ENCODE measurements around the gene DNAJC22. TPM values are rescaled to one million over a fixed set of nuclear protein-coding genes. Genes with fewer than 3 reads are reported as not detected.
"Not testable (repeated sequence)": the region's sequence is repeated elsewhere in the genome, so short reads cannot be mapped to it uniquely, and the experiment has no call there.

DNAJC22 gene
- 10 to 100 TPM in 1 of 8 experiments, 1 to 10 TPM in 6, under 1 TPM in 1; 0.92 to 11.8 (median 1.9) TPM for total RNA-seq

DNA sequence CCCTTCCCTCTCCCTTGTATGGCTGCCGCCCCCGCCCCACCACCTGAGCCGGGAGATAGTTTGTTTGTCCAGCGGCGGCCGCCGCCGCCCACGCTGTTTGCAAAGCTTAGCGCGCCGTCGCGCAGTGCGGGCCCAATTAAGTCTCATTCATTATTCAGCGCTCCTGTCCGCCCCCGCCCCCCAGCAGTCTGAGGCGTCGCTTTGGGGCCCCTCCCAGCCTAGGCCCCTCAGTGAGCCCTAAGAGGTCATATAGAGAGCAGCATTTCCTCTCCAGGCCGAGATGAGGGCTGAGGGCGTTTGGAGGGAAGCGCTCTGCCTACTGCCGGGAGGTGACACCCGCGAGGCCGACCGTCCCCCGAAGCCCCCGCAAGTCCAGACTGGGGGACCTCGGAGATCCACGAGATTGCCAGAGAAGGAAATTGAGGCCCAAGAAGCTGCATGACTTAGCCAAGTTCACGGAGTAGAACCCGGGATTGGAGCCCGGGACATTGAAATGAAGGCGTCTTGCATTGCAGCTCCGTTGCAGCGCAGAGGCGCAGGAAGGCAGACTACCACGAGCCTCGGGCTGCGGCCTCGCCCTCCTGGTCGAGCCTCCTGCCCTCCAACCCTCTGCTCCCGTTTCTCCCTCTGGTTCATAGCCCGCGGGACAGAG is at the start of gene DNAJC22:
TSS of gene DNAJC22 (plus strand) at position 230 of the 652 bp plus-strand sequence. CDS start 1,985 bp downstream, outside the sequence.
- ATAC-seq (replicated peaks in 6 of 8) = peak in 3 of 8 experiments; percentile 1 to 9 (median 7)
- H3K4me1 ChIP-seq (replicated peaks in 1 of 2) = peaks cover 49 to 52% of the 10 kb centered on the region in 2 donors

DNA sequence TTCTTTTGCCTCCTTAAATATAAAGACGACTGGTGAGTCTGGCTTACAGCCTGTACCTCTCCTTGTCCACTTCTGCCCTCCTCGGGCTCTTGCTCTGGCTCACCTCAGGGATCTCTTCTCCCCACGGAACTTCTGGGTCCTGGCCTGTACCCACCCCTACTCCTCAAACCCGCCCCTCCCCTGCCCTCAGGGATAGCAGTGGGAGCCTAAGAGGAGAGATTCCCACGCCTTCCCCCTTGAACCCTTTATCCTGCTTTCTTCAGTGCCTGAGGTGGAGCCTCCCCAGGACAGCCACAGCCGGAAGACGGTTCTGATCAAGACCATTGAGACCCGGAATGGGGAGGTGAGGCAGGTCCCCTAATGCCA is 49.0 kb upstream of the DNAJC22 start:
- 0 to 40% (median 20%) methylated on average over 1 to 2 of the region's 8 CpGs; no CpG with 5 or more reads in 6 of the 10 experiments for WGBS, 10 experiments

More for the DNA sequence above, at the start of gene DNAJC22:
- in situ Hi-C loops (cut with MboI; ENCODE audit: low pct_unique_long_range_greater_than_20kb in 2 of 9, low sequenced_read_pairs in 9 of 9, unreplicated experiment in 9 of 9) = loop anchor here in 1 of 9 experiments (10.0 kb wide), 1 partner anchor 62 kb away; no protein-coding TSS in a partner anchor
- Histone ChIP-seq H3K4me3 (peak within 1 kb of the TSS; percentile 0 to 27 (median 23)), H3K27ac (peak within 1 kb of the TSS; percentile 77 to 78)
- 0 to 3% (median 0%) methylated on average over 1 to 8 of the region's 47 CpGs; no CpG with 5 or more reads in 7 of the 10 experiments for WGBS, 10 experiments

DNA sequence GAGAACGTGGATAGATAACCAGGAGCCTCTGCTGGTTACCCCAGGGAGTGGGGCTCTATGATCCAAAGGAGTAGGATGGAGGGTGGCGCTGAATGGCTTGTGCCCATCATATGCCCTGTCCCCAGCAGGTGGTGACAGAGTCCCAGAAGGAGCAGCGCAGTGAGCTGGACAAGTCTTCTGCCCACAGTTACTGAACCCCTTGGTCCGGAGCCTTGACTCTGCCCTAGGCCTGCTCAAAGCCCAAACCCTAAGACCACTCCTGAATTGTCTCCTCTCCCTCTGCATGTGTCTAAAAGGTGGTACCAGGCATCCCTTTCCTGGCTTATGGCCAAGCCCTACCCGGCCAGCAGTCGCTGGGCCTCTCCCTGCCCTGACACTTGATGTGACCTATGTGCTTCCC is 48.5 kb upstream of the DNAJC22 start:
- H3K4me1 ChIP-seq (replicated peaks in 1 of 2) = peaks cover 17 to 29% of the 10 kb centered on the region in 2 donors
- in situ Hi-C loops (cut with MboI; ENCODE audit: low pct_unique_long_range_greater_than_20kb in 2 of 9, low sequenced_read_pairs in 9 of 9, unreplicated experiment in 9 of 9) = no loop called here
- H3K4me3 ChIP-seq = no peak overlapping the region
- WGBS, 10 experiments = 6 to 100% (median 62%) methylated on average over 1 to 5 of the region's 6 CpGs; no CpG with 5 or more reads in 2 of the 10 experiments
- ATAC-seq (replicated peaks in 6 of 8) = peak in 1 of 8 experiments; percentile 11
- no peak overlapping the region for H3K27ac ChIP-seq

More for the DNA sequence above, 49.0 kb upstream of the DNAJC22 start:
- Histone ChIP-seq H3K4me1 (replicated peaks in 1 of 2) (peaks cover 21 to 34% of the 10 kb centered on the region in 2 donors), H3K27ac (no peak overlapping the region), H3K4me3 (peak overlapping the region in 1 of 5 donors; percentile 23)
- ATAC-seq (replicated peaks in 6 of 8) = no peak
- in situ Hi-C loops (cut with MboI; ENCODE audit: low pct_unique_long_range_greater_than_20kb in 2 of 9, low sequenced_read_pairs in 9 of 9, unreplicated experiment in 9 of 9) = no loop called here

DNA sequence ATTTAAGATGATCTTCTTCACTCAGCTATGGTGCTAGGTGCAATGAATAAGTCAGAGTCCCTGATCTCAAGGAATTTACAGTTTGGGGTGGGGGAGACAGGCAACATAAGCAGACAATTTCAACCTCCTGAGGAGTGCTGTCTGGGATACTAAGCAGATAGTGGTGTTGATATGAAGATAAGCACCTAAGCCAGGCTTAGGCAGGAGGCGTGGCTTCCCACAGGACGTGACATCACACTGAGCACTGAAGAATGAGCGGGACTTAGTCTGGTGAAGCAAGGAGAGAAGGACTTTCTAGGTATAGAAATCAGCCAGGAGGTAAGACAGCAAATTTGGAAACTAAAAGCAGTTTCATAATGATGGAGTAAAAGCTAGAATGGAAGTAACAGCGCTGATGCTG is 44.9 kb upstream of the DNAJC22 start:
- 30 to 75% (median 61%) methylated on average over 1 to 4 of the region's 4 CpGs; no CpG with 5 or more reads in 2 of the 10 experiments for WGBS, 10 experiments
- Histone ChIP-seq H3K4me1 (replicated peaks in 1 of 2) (peaks cover 0 to 4% of the 10 kb centered on the region in 2 donors), H3K27ac (no peak overlapping the region), H3K4me3 (no peak overlapping the region)
- ATAC-seq (replicated peaks in 6 of 8) = no peak
- in situ Hi-C loops (cut with MboI; ENCODE audit: low pct_unique_long_range_greater_than_20kb in 2 of 9, low sequenced_read_pairs in 9 of 9, unreplicated experiment in 9 of 9) = no loop called here

DNA sequence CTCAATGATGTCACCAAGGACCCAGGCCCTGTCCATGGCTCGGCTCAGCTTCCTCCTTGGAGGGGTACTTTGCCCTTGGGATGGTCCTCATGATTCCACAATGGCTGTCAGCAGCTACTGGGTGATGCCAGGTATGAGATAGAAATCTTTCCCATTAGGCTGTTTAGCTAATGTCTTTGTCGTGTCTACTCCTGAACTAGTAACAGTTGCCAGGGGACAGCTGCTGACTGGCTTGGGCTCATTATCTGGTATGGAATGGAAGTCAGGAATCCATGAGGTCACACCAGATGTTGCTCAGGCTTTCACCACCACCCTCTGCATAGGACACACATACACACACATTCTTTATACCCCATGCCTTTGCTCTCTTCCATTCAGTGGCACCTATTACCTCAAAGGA is 42.5 kb upstream of the DNAJC22 start:
- WGBS, 10 experiments = 56 to 100% (median 73%) methylated on average over 1 to 2 of the region's 2 CpGs; no CpG with 5 or more reads in 4 of the 10 experiments
- peak in 5 of 8 experiments; percentile 22 to 95 (median 79) for ATAC-seq (replicated peaks in 6 of 8)

DNA sequence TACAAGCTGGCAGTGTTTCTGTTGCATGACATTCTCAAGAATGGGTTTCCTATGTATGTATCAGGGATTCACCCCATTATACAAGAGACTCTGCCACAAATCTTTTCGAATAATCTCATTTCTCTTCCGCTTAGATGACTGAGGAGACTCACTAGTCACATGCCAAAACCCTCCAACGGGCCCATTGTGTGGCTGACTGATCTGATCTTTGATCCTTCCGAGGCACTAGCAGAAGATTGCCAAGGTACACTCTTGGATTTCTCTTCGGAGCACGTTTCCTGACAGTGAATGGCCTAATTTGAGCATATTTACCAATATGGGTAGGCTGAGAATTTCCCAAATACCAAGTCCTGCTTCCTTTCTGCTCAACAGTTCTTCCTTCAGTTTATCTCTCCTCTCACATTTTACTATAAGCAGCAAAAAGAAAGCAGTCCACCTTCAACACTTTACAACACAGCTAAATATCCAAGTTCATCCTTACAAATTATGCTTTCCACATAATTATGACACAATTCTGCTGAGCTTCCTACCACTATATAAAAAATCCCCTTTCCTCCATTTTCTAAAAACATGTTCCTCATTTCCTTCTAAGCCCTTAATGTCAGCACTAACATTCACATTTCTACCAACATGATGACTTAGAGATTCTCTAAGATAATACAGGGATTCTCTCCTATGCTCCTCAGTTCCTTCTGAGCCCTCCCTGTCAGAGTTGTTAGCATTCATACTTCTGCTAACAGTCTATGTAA is 40.8 kb upstream of the DNAJC22 start:
- no peak overlapping the region for H3K27ac ChIP-seq
- H3K4me1 ChIP-seq (replicated peaks in 1 of 2) = no peaks in the 10 kb centered on the region
- ATAC-seq (replicated peaks in 6 of 8) = no peak
- 34 to 77% (median 48%) methylated on average over 1 to 6 of the region's 6 CpGs for WGBS, 10 experiments
- H3K4me3 ChIP-seq = no peak overlapping the region
- in situ Hi-C loops (cut with MboI; ENCODE audit: low pct_unique_long_range_greater_than_20kb in 2 of 9, low sequenced_read_pairs in 9 of 9, unreplicated experiment in 9 of 9) = no loop called here

More for the DNA sequence above, 42.5 kb upstream of the DNAJC22 start:
- no peak overlapping the region for H3K27ac ChIP-seq
- in situ Hi-C loops (cut with MboI; ENCODE audit: low pct_unique_long_range_greater_than_20kb in 2 of 9, low sequenced_read_pairs in 9 of 9, unreplicated experiment in 9 of 9) = no loop called here
- H3K4me1 ChIP-seq (replicated peaks in 1 of 2) = no peaks in the 10 kb centered on the region
- H3K4me3 ChIP-seq = no peak overlapping the region

DNA sequence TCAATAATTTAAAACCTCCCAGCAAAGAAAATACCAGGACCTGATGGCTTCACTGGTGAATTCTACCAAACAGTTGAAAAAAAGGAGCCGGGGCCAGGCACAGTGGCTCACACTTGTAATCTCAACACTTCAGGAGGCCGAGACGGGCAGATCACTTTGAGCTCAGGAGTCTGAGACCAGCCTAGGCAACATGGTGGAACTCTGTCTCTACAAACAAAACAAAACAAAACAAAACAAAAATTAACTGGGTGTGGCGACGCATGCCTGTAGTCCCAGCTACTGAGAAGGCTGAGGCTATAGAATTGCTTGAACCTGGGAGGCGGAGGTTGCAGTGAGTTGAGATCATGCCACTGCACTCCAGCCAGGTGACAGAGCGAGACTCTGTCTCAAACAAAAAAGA is 37.3 kb upstream of the DNAJC22 start:
- H3K4me3 ChIP-seq = no peak overlapping the region
- WGBS, 10 experiments = 60 to 100% (median 83%) methylated on average over 1 to 7 of the region's 7 CpGs; no CpG with 5 or more reads in 1 of the 10 experiments
- peak in 2 of 8 experiments; percentile 15 to 35 for ATAC-seq (replicated peaks in 6 of 8)
- H3K4me1 ChIP-seq (replicated peaks in 1 of 2) = no peaks in the 10 kb centered on the region
- in situ Hi-C loops (cut with MboI; ENCODE audit: low pct_unique_long_range_greater_than_20kb in 2 of 9, low sequenced_read_pairs in 9 of 9, unreplicated experiment in 9 of 9) = no loop called here
- H3K27ac ChIP-seq = no peak overlapping the region

DNA sequence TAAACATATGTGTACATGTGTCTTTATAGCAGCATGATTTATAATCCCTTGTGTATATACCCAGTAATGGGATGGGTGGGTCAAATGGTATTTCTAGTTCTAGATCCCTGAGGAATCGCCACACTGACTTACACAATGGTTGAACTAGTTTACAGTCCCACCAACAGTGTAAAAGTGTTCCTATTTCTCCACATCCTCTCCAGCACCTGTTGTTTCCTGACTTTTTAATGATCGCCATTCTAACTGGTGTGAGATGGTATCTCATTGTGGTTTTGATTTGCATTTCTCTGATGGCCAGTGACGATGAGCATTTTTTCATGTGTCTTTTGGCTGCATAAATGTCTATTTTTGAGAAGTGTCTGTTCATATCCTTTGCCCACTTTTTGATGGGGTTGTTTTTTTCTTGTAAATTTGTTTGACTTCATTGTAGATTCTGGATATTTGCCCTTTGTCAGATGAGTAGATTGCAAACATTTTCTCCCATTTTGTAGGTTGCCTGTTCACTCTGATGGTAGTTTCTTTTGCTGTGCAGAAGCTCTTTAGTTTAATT is 36.2 kb upstream of the DNAJC22 start:
- H3K4me3 ChIP-seq; ATAC-seq (replicated peaks in 6 of 8); in situ Hi-C loops (cut with MboI; ENCODE audit: low pct_unique_long_range_greater_than_20kb in 2 of 9, low sequenced_read_pairs in 9 of 9, unreplicated experiment in 9 of 9); H3K4me1 ChIP-seq (replicated peaks in 1 of 2); H3K27ac ChIP-seq: not testable (repeated sequence)
- no CpG with 5 or more reads among the region's 3 CpGs for WGBS, 10 experiments

DNA sequence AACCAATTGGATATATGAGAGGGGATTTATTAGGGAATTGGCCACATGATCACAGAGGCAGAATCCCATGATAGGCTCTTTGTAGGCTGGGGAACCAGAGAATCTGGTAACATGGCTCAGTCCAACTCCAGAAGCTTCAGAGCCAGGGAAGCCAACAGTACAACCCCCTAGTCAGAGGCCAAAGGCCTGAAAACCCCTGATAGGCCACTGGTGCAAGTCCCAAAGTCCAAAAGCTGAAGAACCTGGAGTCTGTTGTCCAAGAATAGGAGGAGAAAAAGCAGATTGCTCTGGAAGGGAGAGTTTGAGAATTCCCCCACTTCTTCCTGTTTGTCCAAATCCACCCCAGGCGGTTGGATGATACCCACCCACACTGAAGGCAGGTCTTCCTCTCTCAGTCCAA is 31.9 kb upstream of the DNAJC22 start:
- WGBS, 10 experiments = 60 to 100% (median 79%) methylated on average over 1 of the region's 1 CpG; no CpG with 5 or more reads in 4 of the 10 experiments
- no peak overlapping the region for H3K27ac ChIP-seq
- H3K4me3 ChIP-seq = no peak overlapping the region
- H3K4me1 ChIP-seq (replicated peaks in 1 of 2) = no peaks in the 10 kb centered on the region
- in situ Hi-C loops (cut with MboI; ENCODE audit: low pct_unique_long_range_greater_than_20kb in 2 of 9, low sequenced_read_pairs in 9 of 9, unreplicated experiment in 9 of 9) = no loop called here
- no peak for ATAC-seq (replicated peaks in 6 of 8)

DNA sequence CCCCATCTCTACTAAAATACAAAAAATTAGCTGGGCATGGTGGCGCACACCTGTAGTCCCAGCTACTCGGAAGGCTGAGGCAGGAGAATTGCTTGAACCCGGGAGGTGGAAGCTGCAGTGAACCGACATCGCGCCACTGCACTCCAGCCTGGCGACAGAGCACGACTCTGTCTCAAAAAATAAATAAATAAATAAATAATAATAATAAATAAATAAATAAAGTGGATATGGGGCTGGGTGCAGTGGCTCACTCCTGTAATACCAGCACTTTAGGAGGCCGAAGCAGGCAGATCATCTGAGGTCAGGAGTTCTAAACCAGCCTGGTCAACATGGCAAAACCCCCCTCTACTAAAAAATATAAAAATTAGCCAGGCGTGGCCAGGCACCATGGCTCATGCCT is 29.6 kb upstream of the DNAJC22 start:
- H3K4me3 ChIP-seq; in situ Hi-C loops (cut with MboI; ENCODE audit: low pct_unique_long_range_greater_than_20kb in 2 of 9, low sequenced_read_pairs in 9 of 9, unreplicated experiment in 9 of 9); H3K4me1 ChIP-seq (replicated peaks in 1 of 2); H3K27ac ChIP-seq; ATAC-seq (replicated peaks in 6 of 8): not testable (repeated sequence)
- WGBS, 10 experiments = 74 to 100% (median 82%) methylated on average over 1 to 9 of the region's 10 CpGs; no CpG with 5 or more reads in 2 of the 10 experiments

DNA sequence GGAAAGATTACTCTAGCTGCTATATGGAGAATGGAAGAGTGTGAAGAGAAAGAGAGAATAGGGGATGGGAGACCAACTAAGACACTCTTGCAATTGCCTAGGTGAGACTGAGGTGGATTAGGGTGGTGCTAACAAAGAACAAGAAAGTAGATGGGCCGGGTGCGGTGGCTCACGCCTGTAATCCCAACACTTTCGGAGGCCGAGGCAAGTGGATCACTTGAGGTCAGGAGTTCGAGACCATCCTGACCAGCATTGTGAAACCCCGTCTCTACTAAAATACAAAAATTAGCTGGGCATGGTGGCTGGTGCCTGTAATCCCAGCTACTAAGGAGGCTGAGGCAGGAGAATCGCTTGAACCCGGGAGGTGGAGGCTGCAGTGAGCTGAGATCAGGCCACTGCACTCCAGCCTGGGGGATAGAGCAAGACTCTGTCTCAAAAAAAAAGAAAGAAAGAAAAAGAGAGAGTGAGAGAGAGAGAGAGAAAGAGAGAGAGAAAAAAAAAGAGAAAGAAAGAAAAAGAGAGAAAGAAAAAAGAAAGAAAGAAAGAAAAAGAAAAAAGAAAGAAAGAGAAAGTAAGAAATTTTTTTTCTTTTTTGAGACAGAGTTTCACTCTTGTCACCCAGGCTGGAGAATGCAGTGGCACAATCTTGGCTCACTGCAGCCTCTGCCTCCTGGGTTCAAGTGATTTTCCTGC is 26.1 kb upstream of the DNAJC22 start:
- WGBS, 10 experiments = 76 to 94% (median 88%) methylated on average over 5 to 9 of the region's 9 CpGs; no CpG with 5 or more reads in 1 of the 10 experiments
- H3K4me3 ChIP-seq; H3K27ac ChIP-seq; ATAC-seq (replicated peaks in 6 of 8); H3K4me1 ChIP-seq (replicated peaks in 1 of 2); in situ Hi-C loops (cut with MboI; ENCODE audit: low pct_unique_long_range_greater_than_20kb in 2 of 9, low sequenced_read_pairs in 9 of 9, unreplicated experiment in 9 of 9): not testable (repeated sequence)

DNA sequence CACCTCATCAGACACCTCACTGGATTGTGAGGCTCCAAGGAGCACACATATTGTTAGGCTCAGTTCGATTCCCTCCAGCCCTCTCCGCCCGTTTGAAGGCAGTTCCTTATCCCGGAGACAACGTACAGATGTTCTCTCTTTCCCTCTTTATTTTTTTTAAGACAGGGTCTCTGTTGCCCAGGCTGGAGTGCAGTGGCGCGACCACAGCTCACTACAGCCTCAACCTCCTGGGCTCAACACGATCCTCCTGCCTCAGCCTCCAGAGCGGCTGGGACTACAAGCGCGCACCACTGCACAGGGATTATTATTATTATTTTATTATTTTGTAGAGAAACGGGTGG is 24.4 kb upstream of the DNAJC22 start:
- WGBS, 10 experiments = 0 to 55% (median 25%) methylated on average over 1 to 11 of the region's 12 CpGs; no CpG with 5 or more reads in 3 of the 10 experiments
- H3K4me1 ChIP-seq (replicated peaks in 1 of 2) = peaks cover 3 to 4% of the 10 kb centered on the region in 2 donors
- ATAC-seq (replicated peaks in 6 of 8) = no peak
- H3K27ac ChIP-seq = no peak overlapping the region
- peak overlapping the region; percentile 63 to 90 (median 68) for H3K4me3 ChIP-seq
- in situ Hi-C loops (cut with MboI; ENCODE audit: low pct_unique_long_range_greater_than_20kb in 2 of 9, low sequenced_read_pairs in 9 of 9, unreplicated experiment in 9 of 9) = no loop called here

Measured in motor neuron (in vitro differentiated cells).